ENCODE measurements around the gene CLCN6. TPM values are rescaled to one million over a fixed set of nuclear protein-coding genes. Genes with fewer than 3 reads are reported as not detected.

CLCN6 gene
- total RNA-seq, 1 experiment from 2014 or later, result 9.7 TPM

Small RNA genes lying within 50 kb of the gene (small RNA-seq; reads per million reads assigned to genes)
- gene RF02156 (not detected), gene RF02157 (not detected), gene RF02158 (not detected)

Other genes with a start within 250 kb of the CLCN6 start
- gene FBXO2, start 151.8 kb upstream of the CLCN6 start, total RNA-seq (2014; rRNA removed; shearing (Covaris generic)), result not detected in 2 replicates
- 0.26 and 0.33 TPM in 2 replicates for gene FBXO44, start 151.3 kb upstream of the CLCN6 start, total RNA-seq (2014; rRNA removed; shearing (Covaris generic))
- gene FBXO6, start 142.0 kb upstream of the CLCN6 start, total RNA-seq (2014; rRNA removed; shearing (Covaris generic)), result not detected in 2 replicates
- 74.0 and 80.2 TPM in 2 replicates for gene MAD2L2, start 125.0 kb upstream of the CLCN6 start, total RNA-seq (2014; rRNA removed; shearing (Covaris generic))
- not detected in 2 replicates for gene DRAXIN, start 114.5 kb upstream of the CLCN6 start, total RNA-seq (2014; rRNA removed; shearing (Covaris generic))
- 52.8 and 54.7 TPM in 2 replicates for gene AGTRAP, start 70.1 kb upstream of the CLCN6 start, total RNA-seq (2014; rRNA removed; shearing (Covaris generic))
- gene C1orf167, start 44.0 kb upstream of the CLCN6 start, total RNA-seq (2014; rRNA removed; shearing (Covaris generic)), result not detected in 2 replicates
- gene MTHFR, start 227 bp upstream of the CLCN6 start, total RNA-seq (2014; rRNA removed; shearing (Covaris generic)), result 25.3 and 32.2 TPM in 2 replicates
- gene NPPA, start 41.6 kb downstream of the CLCN6 start, total RNA-seq (2014; rRNA removed; shearing (Covaris generic)), result not detected in 2 replicates
- gene NPPB, start 52.8 kb downstream of the CLCN6 start, total RNA-seq (2014; rRNA removed; shearing (Covaris generic)), result not detected in 2 replicates
- gene KIAA2013, start 120.2 kb downstream of the CLCN6 start, total RNA-seq (2014; rRNA removed; shearing (Covaris generic)), result 129 and 132 TPM in 2 replicates
- gene PLOD1, start 128.5 kb downstream of the CLCN6 start, total RNA-seq (2014; rRNA removed; shearing (Covaris generic)), result 30.3 and 45.6 TPM in 2 replicates
- 58.3 and 59.9 TPM in 2 replicates for gene MFN2, start 174.3 kb downstream of the CLCN6 start, total RNA-seq (2014; rRNA removed; shearing (Covaris generic))
- 87.4 and 88.0 TPM in 2 replicates for gene MIIP, start 213.3 kb downstream of the CLCN6 start, total RNA-seq (2014; rRNA removed; shearing (Covaris generic))

Measured in HT-29 (cell line).